Measurements from ENCODE around the gene LHPP.

Gene LHPP

GRCh38 chr10:124517461-124517860, 55.8 kb downstream of the LHPP start:
- H3K18ac ChIP-seq (ENCODE audit: low read length): peak overlapping the region; percentile 11
- H3K4ac ChIP-seq (ENCODE audit: low read length): no peak overlapping the region
- DNase-seq (ENCODE audit: low spot score): no peak
- H3K9me3 ChIP-seq (replicated peaks in 1 of 2; ENCODE audit: control insufficient read depth in 2 of 2, insufficient read depth in 1 of 2, low read depth in 1 of 2, low read length in 2 of 2): no peaks in the 10 kb centered on the region
- no peaks in the 10 kb centered on the region for H3K27me3 ChIP-seq (ENCODE audit: control insufficient read depth in 3 of 3, insufficient read depth in 3 of 3, low read depth in 1 of 3, low read length in 3 of 3)
- H3K4me2 ChIP-seq (ENCODE audit: insufficient read depth, low read length, poor library complexity, severe bottlenecking): no peak overlapping the region
- no peak overlapping the region for H2BK12ac ChIP-seq (ENCODE audit: low read length)
- H3K23ac ChIP-seq (ENCODE audit: low read depth, low read length, poor library complexity): no peak overlapping the region
- peak overlapping the region; percentile 66 for H2AFZ ChIP-seq (ENCODE audit: low read length)
- no peak overlapping the region for H3K4me3 ChIP-seq (ENCODE audit: low read length in 2 of 2)
- H2BK15ac ChIP-seq (ENCODE audit: low read length): no peak overlapping the region
- no peaks in the 10 kb centered on the region for H3K36me3 ChIP-seq (replicated peaks in 1 of 2; ENCODE audit: control insufficient read depth in 2 of 2, insufficient read depth in 2 of 2, low read length in 2 of 2)
- peak overlapping the region; percentile 26 for H2BK5ac ChIP-seq (ENCODE audit: low read length)
- no peaks in the 10 kb centered on the region for H3K79me1 ChIP-seq (ENCODE audit: low read depth, low read length)
- no peak overlapping the region for H4K91ac ChIP-seq (ENCODE audit: low read depth, low read length, poor library complexity)
- no CpG with 5 or more reads among the region's 6 CpGs for WGBS, 2 donors (ENCODE audit: extremely low coverage in 2 of 2, insufficient read length in 2 of 2, insufficient replicate concordance in 1 of 2)
- H2AK5ac ChIP-seq (ENCODE audit: low read depth, low read length): no peak overlapping the region
- H4K8ac ChIP-seq (ENCODE audit: low read depth, low read length): no peak overlapping the region
- H3K27ac ChIP-seq (replicated peaks; ENCODE audit: low read length): no peak overlapping the region
- H3K9ac ChIP-seq (ENCODE audit: low read depth, low read length, poor library complexity): no peak overlapping the region
- H2BK120ac ChIP-seq (ENCODE audit: low read depth, low read length): no peak overlapping the region
- peaks cover 9 to 11% of the 10 kb centered on the region in 2 donors for H3K4me1 ChIP-seq (ENCODE audit: control insufficient read depth in 2 of 2, insufficient read depth in 1 of 2, low read depth in 1 of 2, low read length in 2 of 2)
- H3K14ac ChIP-seq (ENCODE audit: low read length): no peak overlapping the region

GRCh38 chr10:124517931-124518330, 56.3 kb downstream of the LHPP start:
- peaks cover 9 to 11% of the 10 kb centered on the region in 2 donors for H3K4me1 ChIP-seq (ENCODE audit: control insufficient read depth in 2 of 2, insufficient read depth in 1 of 2, low read depth in 1 of 2, low read length in 2 of 2)
- H4K91ac ChIP-seq (ENCODE audit: low read depth, low read length, poor library complexity): no peak overlapping the region
- H2BK15ac ChIP-seq (ENCODE audit: low read length): peak overlapping the region; percentile 38
- no peak overlapping the region for H3K4me3 ChIP-seq (ENCODE audit: low read length in 2 of 2)
- no peak overlapping the region for H2BK12ac ChIP-seq (ENCODE audit: low read length)
- no peaks in the 10 kb centered on the region for H3K79me1 ChIP-seq (ENCODE audit: low read depth, low read length)
- no peak overlapping the region for H3K27ac ChIP-seq (replicated peaks; ENCODE audit: low read length)
- no peaks in the 10 kb centered on the region for H3K27me3 ChIP-seq (ENCODE audit: control insufficient read depth in 3 of 3, insufficient read depth in 3 of 3, low read depth in 1 of 3, low read length in 3 of 3)
- H3K18ac ChIP-seq (ENCODE audit: low read length): peak overlapping the region; percentile 72
- H3K4me2 ChIP-seq (ENCODE audit: insufficient read depth, low read length, poor library complexity, severe bottlenecking): no peak overlapping the region
- no peak overlapping the region for H3K4ac ChIP-seq (ENCODE audit: low read length)
- H2AK5ac ChIP-seq (ENCODE audit: low read depth, low read length): peak overlapping the region; percentile 60
- H3K14ac ChIP-seq (ENCODE audit: low read length): no peak overlapping the region
- H3K36me3 ChIP-seq (replicated peaks in 1 of 2; ENCODE audit: control insufficient read depth in 2 of 2, insufficient read depth in 2 of 2, low read length in 2 of 2): no peaks in the 10 kb centered on the region
- no peak overlapping the region for H3K23ac ChIP-seq (ENCODE audit: low read depth, low read length, poor library complexity)
- H4K8ac ChIP-seq (ENCODE audit: low read depth, low read length): no peak overlapping the region
- peak overlapping the region; percentile 26 for H2BK5ac ChIP-seq (ENCODE audit: low read length)
- H3K9ac ChIP-seq (ENCODE audit: low read depth, low read length, poor library complexity): no peak overlapping the region
- H2AFZ ChIP-seq (ENCODE audit: low read length): peak overlapping the region; percentile 66
- WGBS, 2 donors (ENCODE audit: extremely low coverage in 2 of 2, insufficient read length in 2 of 2, insufficient replicate concordance in 1 of 2): no CpG with 5 or more reads among the region's 9 CpGs
- no peak for DNase-seq (ENCODE audit: low spot score)
- peak overlapping the region; percentile 41 for H2BK120ac ChIP-seq (ENCODE audit: low read depth, low read length)
- no peaks in the 10 kb centered on the region for H3K9me3 ChIP-seq (replicated peaks in 1 of 2; ENCODE audit: control insufficient read depth in 2 of 2, insufficient read depth in 1 of 2, low read depth in 1 of 2, low read length in 2 of 2)

- H3K14ac ChIP-seq (ENCODE audit: low read length): no peak overlapping the region
- no peak overlapping the region for H2BK12ac ChIP-seq (ENCODE audit: low read length)
- no peak overlapping the region for H3K4me2 ChIP-seq (ENCODE audit: insufficient read depth, low read length, poor library complexity, severe bottlenecking)
- H3K36me3 ChIP-seq (replicated peaks in 1 of 2; ENCODE audit: control insufficient read depth in 2 of 2, insufficient read depth in 2 of 2, low read length in 2 of 2): no peaks in the 10 kb centered on the region
- H4K91ac ChIP-seq (ENCODE audit: low read depth, low read length, poor library complexity): no peak overlapping the region
- H4K8ac ChIP-seq (ENCODE audit: low read depth, low read length): no peak overlapping the region
- peak overlapping the region; percentile 70 for H3K18ac ChIP-seq (ENCODE audit: low read length)
- peaks cover 10 to 15% of the 10 kb centered on the region in 2 donors for H3K4me1 ChIP-seq (ENCODE audit: control insufficient read depth in 2 of 2, insufficient read depth in 1 of 2, low read depth in 1 of 2, low read length in 2 of 2)
- peak overlapping the region; percentile 25 for H3K23ac ChIP-seq (ENCODE audit: low read depth, low read length, poor library complexity)
- H2BK120ac ChIP-seq (ENCODE audit: low read depth, low read length): peak overlapping the region; percentile 41
- no peak overlapping the region for H3K4ac ChIP-seq (ENCODE audit: low read length)
- H2BK5ac ChIP-seq (ENCODE audit: low read length): no peak overlapping the region
- WGBS, 2 donors (ENCODE audit: extremely low coverage in 2 of 2, insufficient read length in 2 of 2, insufficient replicate concordance in 1 of 2): no CpG with 5 or more reads among the region's 15 CpGs
- DNase-seq (ENCODE audit: low spot score): no peak
- H3K79me1 ChIP-seq (ENCODE audit: low read depth, low read length): no peaks in the 10 kb centered on the region
- H2AK5ac ChIP-seq (ENCODE audit: low read depth, low read length): peak overlapping the region; percentile 60
- no peaks in the 10 kb centered on the region for H3K27me3 ChIP-seq (ENCODE audit: control insufficient read depth in 3 of 3, insufficient read depth in 3 of 3, low read depth in 1 of 3, low read length in 3 of 3)
- no peak overlapping the region for H2AFZ ChIP-seq (ENCODE audit: low read length)
- peak overlapping the region; percentile 51 for H2BK15ac ChIP-seq (ENCODE audit: low read length)
- no peaks in the 10 kb centered on the region for H3K9me3 ChIP-seq (replicated peaks in 1 of 2; ENCODE audit: control insufficient read depth in 2 of 2, insufficient read depth in 1 of 2, low read depth in 1 of 2, low read length in 2 of 2)
- H3K9ac ChIP-seq (ENCODE audit: low read depth, low read length, poor library complexity): no peak overlapping the region
- H3K4me3 ChIP-seq (ENCODE audit: low read length in 2 of 2): no peak overlapping the region
- no peak overlapping the region for H3K27ac ChIP-seq (replicated peaks; ENCODE audit: low read length)
Measured at GRCh38 chr10:124518366-124518765, 56.7 kb downstream of the LHPP start.

GRCh38 chr10:124520558-124521428, 59.2 kb downstream of the LHPP start:
- peaks cover 12 to 21% of the 10 kb centered on the region in 2 donors for H3K4me1 ChIP-seq (ENCODE audit: control insufficient read depth in 2 of 2, insufficient read depth in 1 of 2, low read depth in 1 of 2, low read length in 2 of 2)
- H3K4me2 ChIP-seq (ENCODE audit: insufficient read depth, low read length, poor library complexity, severe bottlenecking): no peak overlapping the region
- peak overlapping the region; percentile 66 for H2BK5ac ChIP-seq (ENCODE audit: low read length)
- H2AK5ac ChIP-seq (ENCODE audit: low read depth, low read length): peak overlapping the region; percentile 82
- peak overlapping the region; percentile 80 for H3K18ac ChIP-seq (ENCODE audit: low read length)
- no peak overlapping the region for H3K4me3 ChIP-seq (ENCODE audit: low read length in 2 of 2)
- H3K27me3 ChIP-seq (ENCODE audit: control insufficient read depth in 3 of 3, insufficient read depth in 3 of 3, low read depth in 1 of 3, low read length in 3 of 3): no peaks in the 10 kb centered on the region
- no peak overlapping the region for H4K8ac ChIP-seq (ENCODE audit: low read depth, low read length)
- H2AFZ ChIP-seq (ENCODE audit: low read length): no peak overlapping the region
- no peaks in the 10 kb centered on the region for H3K79me1 ChIP-seq (ENCODE audit: low read depth, low read length)
- H3K27ac ChIP-seq (replicated peaks; ENCODE audit: low read length): no peak overlapping the region
- H2BK15ac ChIP-seq (ENCODE audit: low read length): peak overlapping the region; percentile 49
- H4K91ac ChIP-seq (ENCODE audit: low read depth, low read length, poor library complexity): no peak overlapping the region
- no peaks in the 10 kb centered on the region for H3K9me3 ChIP-seq (replicated peaks in 1 of 2; ENCODE audit: control insufficient read depth in 2 of 2, insufficient read depth in 1 of 2, low read depth in 1 of 2, low read length in 2 of 2)
- H3K36me3 ChIP-seq (replicated peaks in 1 of 2; ENCODE audit: control insufficient read depth in 2 of 2, insufficient read depth in 2 of 2, low read length in 2 of 2): no peaks in the 10 kb centered on the region
- H3K9ac ChIP-seq (ENCODE audit: low read depth, low read length, poor library complexity): no peak overlapping the region
- H3K4ac ChIP-seq (ENCODE audit: low read length): no peak overlapping the region
- peak overlapping the region; percentile 2 for H3K23ac ChIP-seq (ENCODE audit: low read depth, low read length, poor library complexity)
- DNase-seq (ENCODE audit: low spot score): no peak
- no CpG with 5 or more reads among the region's 20 CpGs for WGBS, 2 donors (ENCODE audit: extremely low coverage in 2 of 2, insufficient read length in 2 of 2, insufficient replicate concordance in 1 of 2)
- H2BK120ac ChIP-seq (ENCODE audit: low read depth, low read length): peak overlapping the region; percentile 61
- H2BK12ac ChIP-seq (ENCODE audit: low read length): peak overlapping the region; percentile 58
- H3K14ac ChIP-seq (ENCODE audit: low read length): peak overlapping the region; percentile 71

Measured in neuronal stem cell (in vitro differentiated cells).